GM19240 (cell line): Measurements from ENCODE around the gene FOXN1.

Source experiments
- DNase-seq: peaks from one replicate; pipeline ENCODE4 v3.0.0; 2011; ENCODE audit warnings: low spot score; ENCODE audit not compliant: insufficient read length

FOXN1 gene

DNA sequence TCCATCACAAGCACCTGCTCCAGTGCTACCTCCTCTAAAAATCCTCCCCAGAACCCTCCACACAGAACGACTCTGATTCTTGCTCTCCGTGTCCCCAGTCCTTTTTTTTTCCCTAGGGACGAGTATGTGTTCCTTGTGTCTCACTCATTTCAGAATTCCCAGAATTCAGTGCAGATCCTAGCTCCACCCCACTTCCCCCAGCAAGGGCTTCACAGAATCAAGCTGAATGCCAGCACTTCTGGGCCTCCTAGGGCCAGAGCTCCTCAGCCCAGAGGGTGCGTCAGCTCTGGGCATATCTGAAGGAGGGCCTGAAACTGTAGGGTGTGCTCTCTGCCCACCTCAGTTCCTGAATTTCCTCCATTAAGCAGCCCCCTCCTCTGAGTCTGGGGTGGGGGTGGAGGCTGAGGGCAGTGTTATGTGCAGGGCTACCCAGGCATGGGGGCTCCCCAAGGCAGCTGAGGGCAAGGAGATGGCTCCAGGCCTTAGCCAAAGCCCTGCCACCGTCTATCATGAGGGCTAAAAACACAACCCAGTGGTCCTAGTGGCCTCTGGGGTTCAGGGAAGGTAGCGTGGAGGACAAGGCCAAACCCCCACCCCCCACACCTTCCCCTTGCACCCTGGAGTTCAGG is 39.8 kb downstream of the FOXN1 start:
- DNase-seq, result no peak

DNA sequence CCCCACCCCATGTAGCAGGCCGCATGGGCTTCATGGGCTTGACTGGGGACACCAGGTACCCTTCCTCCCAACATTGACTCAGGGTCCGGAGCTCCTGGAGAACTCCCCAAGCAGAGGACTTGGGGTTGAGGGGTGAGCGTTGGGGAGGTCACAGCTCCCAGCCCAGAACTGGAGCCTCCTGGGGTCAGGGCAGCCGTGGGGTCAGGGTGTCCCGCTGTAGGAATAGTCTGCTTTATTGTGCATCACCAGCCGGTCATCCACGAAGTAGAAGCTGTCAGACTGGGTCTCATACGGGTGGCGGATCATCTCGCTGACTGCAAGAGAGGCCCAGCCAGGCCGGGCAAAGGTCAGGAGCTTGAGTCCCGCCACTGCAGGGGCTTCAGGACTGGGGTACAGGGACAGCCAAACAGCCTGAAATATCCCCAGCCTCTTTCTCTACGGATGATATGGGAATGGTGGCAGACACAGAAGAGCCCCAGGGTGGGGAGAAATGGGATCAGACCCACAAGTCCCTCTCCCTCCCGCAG is 41.0 kb downstream of the FOXN1 start:
- no peak for DNase-seq

DNA sequence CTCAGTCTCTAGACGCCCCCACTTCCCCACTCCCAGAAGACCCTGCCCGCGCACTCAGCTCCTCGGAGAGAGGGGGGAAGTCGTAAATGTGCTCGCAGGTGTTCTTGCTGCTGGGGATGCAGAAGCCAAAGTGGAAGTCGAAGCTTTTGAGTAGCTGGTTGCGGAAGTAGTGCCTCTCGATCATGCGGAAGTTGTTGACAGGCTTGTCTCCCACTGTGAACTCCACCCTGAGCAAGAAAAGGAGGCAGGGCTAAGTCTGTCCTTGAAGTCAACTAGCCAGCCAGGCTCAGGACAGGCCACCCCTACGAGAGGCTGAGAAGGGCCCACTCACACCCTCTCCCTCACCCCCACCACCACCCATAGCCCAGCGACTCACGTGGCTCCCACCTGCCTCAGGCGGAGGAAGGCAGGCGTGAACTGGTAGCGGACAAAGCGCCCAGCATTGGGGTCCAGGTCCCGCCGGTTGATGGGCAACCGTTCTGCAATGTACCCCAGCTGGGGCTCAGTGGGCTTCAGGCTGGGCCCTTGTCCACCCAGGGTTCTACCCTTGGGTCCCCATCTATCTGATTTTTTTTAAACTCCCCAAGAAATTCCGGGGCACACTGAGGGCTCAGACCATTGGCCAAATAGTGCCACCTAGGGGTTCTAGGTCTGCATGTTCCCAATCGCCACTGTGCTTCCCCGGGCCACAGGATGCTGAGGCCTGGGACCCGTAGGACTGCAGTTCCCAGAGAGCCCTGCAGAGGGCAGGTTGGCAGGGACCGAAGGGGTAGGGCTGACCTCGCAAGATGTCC is 41.7 kb downstream of the FOXN1 start:
- peak; percentile 71 for DNase-seq

DNA sequence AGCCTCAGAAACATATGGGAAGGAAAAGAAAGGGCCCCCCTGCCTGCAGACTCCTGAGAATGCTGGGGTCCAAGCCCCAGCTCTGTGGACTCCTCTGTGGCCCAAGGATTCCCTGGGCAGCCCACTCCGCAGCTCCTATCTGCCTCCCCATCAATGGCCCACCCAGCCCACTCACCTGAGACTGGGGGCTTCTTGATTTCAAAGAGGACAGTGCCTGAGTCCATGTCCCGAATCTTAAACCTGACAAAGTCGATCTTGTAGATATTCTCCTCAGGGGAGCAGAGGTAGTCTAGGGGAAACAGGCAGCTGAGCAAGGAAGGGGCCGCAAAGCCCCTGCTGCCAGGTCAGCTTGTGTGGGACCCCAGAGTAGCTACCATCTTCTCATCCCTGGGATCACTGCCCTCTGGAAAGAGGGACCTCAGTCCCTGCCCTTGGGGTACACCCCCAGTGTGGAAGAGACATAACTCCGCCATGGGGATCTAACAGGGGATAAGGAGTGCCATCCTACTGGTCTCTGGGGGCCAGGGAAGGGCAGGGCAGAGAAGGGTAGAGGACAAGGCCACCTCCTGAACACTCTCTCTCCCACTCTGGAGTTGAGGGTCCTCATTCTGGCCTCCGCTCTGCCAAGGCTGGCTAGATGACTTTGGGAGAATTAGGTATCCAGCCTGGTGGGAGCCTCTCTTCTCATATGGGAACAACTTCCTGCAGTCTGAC is 42.4 kb downstream of the FOXN1 start:
- no peak for DNase-seq

DNA sequence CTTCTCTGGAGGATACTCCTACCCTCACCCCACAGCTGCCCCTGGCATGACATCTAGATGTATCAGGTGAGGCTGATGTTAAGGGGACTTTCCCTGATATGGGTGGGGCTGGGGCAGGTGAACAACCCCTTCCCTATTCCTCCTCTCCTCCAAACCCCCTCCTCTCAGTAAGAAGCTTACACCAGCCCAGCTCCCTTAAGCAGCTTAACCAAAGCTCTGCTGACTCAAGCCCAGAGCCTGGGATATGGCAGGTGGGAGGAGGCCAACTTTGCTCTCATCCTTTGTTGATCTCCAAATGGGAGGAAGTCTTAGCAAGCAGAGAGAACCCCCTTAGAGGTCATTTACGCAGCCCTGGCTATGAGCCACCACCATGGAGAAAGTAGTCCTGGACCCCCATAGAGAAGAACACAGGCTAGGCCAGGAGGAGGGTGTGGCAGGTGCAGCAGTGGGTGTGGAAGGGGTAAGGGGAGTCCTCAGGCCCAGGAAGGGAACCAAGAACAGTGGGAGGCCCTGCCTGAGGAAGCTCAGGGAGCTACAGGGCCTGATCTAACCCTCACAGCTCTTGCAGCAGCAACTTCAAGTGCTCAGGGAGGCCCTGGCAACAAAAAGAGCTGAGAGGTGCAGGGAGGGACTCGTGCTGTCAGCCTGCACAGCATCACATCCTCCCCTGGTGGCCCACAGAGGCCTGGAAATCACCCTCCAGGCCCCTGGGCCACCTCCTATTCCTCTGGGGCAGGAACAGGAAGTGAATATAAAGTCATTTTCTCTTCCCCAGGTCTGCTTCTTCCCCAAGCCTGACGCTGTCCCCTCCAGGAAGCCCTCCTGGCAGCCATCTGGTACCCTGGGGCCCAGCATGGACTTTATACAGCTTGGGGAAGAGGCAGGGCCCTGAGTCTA is 43.3 kb downstream of the FOXN1 start:
- peak; percentile 59 for DNase-seq

DNA sequence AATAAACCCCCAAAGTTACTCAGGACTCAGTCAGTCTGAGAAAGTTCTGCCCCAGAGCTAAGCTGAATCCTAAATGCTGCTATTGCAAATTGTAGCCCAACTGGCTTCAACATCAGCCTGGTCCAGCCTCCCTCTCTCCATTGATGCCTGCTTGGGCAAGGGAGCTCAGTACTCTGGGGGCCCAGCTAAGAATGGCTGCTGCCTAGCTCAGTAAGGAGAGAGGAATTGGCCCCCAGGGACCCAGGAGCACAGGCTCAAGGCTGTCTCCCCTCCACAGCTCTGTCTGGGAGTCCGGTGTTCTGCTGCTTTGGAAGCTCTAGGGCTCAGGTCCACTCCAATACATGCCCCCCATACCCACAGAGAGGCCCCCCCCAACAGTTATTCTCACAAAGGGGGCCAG is 44.7 kb downstream of the FOXN1 start:
- DNase-seq, result no peak

DNA sequence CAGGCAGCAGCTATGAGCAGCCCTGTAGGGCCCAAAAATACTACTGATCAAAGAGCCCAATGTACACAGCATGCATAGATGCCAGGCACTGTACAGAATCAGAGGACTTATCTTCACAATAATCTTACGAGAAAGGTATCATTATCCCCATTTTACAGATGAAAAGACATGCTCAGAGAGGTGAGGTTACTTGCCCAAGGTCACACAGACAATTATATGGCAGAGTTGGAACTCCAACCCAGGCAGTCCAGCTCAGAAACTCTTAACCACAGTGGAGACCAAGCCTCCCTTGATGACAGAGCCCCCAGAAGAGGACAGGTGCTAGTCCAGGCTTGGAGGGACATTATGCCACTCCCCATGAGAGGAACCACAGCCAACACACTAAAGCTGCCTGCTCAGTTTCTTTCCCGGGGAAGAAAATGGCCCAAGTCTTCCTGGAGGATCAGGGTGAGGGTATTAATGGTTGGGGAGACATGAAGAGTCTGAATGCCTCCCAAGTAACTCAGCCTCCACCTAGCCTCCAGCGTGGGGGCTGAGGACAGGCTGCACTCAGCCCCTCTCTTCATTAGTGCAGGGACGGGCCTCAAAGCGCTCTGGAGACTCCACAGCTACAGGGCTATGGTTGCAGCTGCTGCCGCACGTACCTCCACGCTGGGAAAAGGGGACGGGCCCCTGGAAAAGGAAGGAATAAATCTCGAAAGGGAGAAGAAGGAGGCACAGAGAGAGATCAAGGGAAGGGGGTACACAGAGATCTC is 45.5 kb downstream of the FOXN1 start:
- DNase-seq, result no peak

DNA sequence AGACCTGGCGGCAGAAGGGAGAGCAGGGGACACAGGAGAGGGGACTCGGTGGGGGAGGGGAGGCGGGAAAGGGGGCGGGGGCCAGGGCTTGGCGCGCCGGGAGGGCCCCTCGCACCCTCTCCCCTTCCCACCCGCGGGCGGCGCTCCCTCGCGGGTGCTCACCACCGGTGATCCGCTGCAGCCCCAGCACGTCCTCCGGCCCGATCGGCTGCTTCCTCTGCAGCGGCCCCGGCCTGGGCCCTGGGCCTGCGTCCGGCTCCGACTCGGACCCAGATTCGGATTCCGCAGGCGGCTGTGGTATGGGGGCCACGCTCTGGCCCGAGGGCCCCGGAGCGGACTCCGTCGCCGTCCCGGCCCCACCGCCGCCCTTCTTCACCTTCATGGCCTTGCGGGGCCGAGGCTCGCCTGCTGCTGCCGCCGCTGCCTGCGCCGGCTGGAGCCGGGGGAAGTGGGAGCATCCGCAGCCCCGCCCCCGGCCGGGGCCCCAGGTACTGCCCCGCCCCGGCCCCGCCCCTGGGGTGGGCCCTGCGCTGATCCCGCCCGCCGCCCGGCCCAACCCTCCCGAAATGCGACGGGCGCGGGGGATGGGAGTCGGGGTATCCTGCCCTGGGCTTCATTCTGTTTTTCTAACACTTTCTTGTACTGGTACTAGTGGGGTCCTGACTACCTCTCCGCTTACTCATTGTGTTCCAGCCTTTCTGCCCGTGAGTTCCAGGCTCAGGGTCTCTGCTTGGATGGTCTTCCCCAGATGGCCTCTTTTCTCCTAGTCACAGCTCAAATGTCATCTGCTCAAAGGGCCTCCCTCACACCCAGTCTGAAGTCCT is 46.2 kb downstream of the FOXN1 start, which contains the start of gene UNC119:
TSS of gene UNC119 (minus strand) at position 449 of the 824 bp plus-strand sequence. CDS start at position 382, 67 bp downstream.
- DNase-seq, result peak; percentile 81

DNA sequence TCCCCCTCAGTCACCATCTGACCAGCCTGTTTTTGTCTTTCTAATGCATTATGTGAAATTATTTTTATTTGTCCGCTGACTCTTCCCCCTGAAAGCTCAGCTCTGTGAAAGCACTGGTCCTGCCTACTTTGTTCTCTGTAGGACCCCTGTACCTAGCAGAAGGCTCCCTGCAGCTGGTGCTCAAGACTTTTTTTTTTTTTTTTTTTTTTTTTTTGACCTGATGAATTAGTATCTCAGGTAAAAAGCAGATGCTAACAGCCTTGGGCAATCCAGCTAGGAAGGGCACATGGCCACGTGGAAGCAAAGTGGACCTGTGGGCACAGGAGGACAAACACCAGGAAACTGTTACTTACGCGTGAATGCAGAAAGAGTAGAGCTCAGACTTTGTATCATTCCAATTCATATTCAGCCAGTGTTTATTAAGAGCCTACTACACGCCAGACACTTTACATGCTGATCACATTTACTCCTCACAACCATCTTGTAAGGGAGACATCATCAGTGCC is 46.9 kb downstream of the FOXN1 start:
- no peak for DNase-seq

DNA sequence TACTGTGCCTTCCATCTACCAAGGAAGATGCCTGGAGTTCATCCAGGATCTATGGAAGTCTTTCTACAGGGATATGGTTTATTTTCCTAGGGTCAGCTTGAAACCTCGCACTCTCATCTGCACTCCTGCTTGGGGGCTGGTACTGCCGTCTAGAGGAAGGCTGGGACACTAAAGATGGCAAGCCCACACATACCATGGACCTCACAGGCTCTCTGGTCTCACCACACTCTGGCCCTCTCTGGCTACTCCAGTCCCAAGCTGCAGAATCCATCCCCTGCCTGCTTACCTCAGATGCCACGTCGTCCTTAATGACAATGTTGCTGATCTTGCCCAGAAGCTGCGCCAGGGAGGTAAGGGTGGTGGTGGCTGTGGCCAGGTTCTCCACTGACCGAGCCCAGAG is 48.4 kb downstream of the FOXN1 start:
- no peak for DNase-seq

DNA sequence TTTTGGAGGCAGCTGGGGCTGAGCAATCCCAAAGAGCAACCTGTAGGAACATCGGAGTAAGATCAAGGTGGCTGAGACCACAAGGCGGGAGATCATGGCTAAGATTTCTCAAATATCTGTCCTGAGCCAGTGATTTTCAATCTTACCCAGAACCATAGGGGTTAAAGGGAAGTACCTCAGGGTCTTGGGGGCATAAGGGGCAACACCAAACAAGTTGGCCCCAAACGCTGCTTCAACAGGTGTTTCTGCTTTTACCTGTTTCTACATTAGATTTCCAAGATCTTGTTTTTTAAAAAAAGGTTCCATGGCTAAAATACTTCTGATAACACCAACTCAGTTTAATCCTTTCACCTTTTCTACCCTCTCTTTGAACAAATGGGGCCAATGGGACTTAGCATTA is 48.9 kb downstream of the FOXN1 start:
- DNase-seq, result no peak

DNA sequence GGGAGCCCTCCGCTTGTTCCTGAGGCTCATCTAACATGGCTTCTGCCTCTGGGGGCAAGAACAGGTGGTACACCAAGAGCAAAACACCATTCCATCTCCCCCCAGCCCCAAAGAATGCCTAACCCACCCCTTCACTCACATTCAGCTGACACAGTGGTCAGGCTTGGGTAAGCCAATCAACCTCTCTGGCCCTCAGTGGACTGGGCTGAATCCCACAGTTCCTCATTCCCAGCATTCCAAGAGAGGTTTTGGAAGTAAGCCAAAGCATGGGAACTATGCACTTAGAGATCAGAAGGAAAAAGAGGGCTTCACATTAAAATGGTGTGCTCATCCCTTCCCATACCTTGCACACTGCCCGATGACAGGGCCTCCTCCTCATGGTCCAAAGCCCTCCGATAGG is 57.3 kb downstream of the FOXN1 start:
- DNase-seq, result no peak

DNA sequence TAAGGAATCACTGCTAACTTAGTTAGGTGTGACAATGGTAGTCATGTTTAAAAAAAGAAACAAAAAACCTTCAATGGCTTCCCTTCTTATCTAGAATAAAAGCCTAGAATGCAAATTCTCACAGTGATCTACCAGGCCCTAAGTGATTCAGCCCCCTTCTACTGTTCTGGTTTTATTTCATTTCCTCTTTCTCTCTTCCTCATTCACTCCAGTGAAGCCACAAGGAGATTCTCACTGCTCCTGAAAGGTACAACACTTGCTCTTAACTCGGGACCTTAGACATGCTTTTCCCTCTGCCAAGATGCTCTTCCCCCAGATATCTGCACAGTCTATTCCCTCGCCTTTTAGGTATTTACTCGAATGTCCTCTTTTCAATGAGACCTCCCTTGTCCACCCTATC is 61.5 kb downstream of the FOXN1 start:
- DNase-seq, result no peak

DNA sequence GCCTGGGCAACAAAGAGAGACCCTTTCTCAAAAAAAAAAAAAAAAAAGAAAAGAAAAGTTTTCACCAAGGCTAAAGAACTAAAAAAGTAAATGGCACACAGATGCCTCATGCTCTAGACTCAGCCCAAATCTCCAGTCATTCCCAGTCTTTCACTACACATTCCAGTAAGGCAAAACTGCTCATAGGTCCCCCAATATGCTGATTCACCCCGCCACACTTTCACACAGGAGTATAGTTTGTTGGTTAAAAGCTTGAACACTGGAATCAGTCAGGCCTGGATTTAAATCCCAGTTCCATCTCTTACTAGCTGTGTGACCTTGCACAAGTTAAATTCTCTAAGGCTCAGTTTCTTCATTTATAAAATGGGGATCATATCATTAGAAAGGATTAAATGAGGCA is 63.3 kb downstream of the FOXN1 start:
- no peak for DNase-seq

DNA sequence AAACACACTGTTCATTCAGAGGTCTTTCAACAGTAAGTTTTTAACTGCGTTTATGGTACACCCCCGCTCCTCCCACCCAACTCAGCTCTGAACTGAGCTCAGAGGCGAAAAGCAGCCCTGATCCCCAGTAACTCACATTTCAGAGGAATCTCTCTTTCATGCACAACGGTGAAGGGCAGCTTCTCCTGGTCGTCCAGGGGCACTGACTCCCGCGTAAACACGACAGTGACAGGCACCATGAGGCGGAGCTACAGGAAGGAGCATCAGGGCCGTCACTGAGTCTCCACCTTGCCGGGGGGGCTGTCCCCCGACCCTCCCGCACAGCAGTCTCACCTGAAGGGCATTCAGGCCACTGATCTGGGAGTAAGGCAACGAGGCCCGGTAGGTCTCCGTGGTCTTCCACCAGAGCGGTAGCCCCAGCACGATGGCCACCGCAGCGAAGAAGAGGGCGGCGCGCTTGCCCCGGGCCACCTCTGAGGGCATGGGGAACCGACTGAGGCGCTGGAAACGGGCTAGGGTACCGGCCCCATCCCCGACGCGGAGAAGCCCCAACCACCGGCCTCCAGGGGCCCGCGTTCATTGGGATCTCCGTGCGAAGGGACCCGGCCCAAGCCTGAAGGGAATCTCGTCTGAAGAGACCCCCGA is 64.7 kb downstream of the FOXN1 start:
- DNase-seq, result no peak

DNA sequence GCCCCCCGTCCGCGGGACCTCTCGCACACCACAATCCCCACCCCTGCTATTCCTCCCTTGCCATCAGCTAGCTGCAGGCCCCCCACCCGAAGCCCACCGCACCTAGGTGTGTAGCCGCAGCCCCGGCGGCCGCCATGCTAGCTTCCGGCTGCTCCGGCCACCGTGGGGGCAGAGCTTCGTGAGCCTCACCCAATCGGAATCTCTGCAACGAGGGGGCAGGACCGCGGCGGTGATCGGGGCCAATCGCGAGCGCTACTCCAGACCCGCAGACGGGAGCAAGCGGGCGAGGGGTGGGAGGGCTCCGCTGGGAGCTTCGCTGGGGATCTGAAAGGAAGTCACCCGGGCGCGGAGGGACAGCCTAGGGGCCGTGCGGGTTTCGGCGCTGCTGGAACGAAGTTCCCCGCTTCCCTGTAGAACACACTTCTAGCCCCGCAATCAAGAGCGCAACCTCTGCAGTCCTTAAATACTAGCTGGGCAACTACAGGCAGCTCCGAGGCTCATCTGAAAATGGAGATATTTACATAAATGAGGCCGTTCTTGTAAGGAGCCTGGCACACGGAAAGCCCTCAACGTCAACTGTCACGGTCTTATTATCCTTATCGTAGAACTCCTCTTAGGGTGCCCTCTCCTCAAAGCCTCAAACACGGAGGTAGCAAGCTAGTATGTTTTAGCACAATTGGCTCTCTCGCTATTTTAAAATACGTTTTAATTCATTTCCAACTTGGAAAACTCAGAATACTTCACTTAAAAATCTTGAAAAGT is 65.4 kb downstream of the FOXN1 start, which contains the start of gene PIGS:
TSS of gene PIGS (minus strand) at position 164 of the 762 bp plus-strand sequence. CDS start at position 136, 28 bp downstream.
- peak; percentile 88 for DNase-seq

DNA sequence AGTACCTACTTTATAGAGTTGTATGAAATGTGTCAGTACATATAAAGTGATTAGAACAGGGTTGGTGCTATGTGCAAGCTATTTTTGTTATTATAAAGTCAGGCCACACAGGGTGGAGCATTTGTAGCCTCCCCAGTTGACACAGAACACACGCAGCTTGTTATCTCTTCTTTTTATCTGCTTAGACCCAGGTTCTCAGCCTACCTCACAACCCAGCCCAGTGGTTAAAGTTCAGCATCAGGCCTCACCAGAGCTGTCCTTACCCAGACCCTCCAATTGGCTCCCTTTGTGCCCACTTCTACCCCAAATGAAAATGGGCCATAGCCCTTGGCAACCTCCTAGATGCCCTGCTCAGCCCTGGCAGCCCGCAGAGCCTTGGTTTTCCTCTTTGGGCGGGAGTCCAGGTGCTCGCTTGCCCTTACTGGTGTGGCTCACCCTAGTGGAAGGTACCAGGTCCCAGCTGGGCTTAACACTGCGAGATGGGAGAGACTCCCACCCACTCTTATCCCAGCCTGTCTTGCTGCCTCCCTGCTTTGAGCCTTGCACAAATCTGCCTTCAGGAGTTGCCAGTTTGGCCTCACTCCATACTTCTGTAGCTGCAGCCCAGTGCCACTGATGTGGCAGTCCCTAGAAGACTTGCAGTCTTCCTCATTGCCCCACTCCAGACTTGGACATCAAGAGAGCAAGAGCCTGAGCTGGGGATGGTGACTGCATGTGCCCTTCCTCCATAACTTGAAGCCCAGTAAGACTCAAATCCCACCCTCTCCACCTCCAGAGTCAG is 66.3 kb downstream of the FOXN1 start:
- DNase-seq, result no peak
